ENCODE results near the gene ZDHHC8.

ZDHHC8 gene

DNA sequence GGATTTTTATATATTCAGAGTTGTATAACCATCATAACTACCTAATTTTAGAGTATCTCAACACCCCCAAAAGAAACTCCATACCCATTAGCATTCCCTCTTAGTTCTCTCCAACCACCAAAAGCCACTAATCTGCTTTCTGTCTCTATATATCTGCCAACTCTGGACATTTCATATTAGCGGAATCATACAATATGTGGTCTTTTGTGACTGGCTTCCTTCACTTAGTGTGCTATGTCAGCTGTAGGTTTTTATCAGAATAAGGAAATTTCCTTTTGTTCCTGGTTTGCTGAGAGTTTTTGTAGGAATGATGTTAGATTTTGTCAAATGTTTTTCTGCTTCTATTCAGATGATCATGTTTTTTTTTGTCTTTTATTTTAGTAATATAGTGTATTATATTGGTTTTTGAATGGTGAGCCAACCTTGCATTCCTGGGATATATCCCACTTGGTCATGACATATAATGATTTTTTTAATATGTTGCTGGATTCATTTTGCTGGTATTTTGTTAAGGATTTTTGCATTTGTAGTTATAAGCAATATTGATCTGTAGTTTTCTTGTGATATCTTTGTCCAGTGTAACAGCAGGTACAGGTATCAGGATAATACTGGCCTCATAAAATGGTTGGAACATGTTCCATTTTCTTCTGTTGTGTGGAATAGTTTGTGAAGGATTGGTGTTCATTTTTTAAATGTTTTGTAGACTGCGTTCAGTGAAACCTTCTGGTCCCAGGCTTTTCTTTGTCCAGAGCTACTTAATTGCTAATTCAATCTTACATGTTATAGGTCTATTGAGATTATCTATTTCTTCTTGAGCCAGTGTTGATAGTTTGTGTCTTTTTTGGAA is 34.8 kb upstream of the ZDHHC8 start:
- DNase-seq, result no peak

GRCh38 chr22:20099099-20099711 is 32.4 kb upstream of the ZDHHC8 start:
- DNase-seq, result no peak

DNA sequence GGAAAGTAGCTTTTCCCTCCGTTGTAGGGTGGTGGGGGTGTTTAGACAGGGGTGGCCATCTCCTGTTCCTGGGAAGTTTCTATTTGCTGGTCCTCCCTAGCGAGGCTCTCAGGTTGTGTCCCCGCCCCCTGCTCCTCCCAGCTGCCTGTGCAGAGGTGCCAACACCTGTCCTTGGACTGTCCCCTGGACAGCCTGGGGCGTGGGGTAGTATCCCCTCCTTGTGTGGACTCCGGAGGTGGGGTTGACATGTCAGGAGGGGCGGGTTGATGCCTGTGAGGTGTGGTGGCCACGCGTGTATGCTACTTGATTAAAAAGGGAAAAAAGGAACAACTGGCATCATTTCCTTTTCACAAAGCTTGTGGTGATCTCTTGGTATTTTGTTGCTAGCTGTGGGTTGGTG is 30.0 kb upstream of the ZDHHC8 start:
- DNase-seq, result no peak

- DNase-seq, result no peak
These were observed 29.3 kb upstream of the ZDHHC8 start for GRCh38 chr22:20102203-20102780.

- no peak for DNase-seq
These were observed 26.0 kb upstream of the ZDHHC8 start for GRCh38 chr22:20105456-20106204.

GRCh38 chr22:20106205-20106848 is 25.3 kb upstream of the ZDHHC8 start:
- no peak for DNase-seq

GRCh38 chr22:20106849-20107237 is 24.8 kb upstream of the ZDHHC8 start:
- DNase-seq, result no peak

DNA sequence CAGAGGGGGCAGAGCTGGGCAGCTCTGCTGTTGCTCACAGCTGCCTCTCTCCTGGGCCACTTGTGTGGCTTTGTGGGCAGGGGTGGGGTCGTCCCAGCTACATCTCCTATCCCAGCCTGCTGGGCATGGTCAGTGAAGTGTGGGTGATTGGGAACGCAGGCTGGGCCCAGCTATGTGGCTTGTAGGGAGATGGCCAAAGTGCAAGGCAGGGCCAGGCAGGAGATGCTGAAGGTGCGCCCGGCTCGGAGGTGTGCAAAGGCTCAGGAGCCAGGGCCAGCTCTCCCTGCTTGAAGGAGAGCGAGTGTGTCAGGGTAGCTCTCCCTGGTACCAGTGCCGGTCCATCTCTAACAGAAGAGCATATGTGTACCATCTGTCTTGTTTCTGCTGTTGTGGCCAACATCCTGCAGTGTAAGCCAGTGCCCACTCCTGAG is 24.1 kb upstream of the ZDHHC8 start:
- no peak for DNase-seq

GRCh38 chr22:20107951-20108756 is 23.4 kb upstream of the ZDHHC8 start:
- no peak for DNase-seq

GRCh38 chr22:20108757-20109230 is 22.8 kb upstream of the ZDHHC8 start:
- no peak for DNase-seq

GRCh38 chr22:20109411-20110358 is 21.9 kb upstream of the ZDHHC8 start:
- DNase-seq, result no peak

DNA sequence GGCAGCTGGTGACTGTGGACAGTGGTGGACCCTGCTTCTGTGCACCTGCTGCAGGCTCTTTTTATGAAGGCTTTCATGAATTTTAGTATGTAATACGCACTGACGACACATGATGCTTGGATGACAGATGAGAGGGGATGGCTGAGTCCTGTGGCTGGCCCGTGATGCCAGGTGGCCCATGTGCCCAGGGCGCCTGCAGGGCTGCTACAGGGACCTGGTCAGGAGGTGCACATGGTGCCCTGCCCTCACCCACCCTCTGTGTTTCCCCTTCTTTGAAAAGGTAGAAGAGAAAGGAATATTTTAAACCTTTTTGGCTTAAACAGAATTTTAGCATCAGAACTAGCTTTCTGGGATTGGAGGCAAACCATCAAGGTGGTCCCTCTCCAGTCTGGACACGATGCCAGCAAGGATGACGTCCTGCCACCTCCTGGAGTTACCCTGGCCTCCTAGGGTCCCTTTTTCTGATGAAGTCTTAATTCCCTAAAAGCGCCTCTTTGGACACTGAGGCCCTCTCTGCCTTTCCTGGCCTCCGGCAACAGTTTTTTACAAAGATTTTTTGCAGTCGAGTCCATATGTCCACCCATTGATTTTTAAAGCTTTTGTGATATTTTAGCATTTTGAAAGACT is 21.1 kb upstream of the ZDHHC8 start:
- DNase-seq, result no peak

- peak; percentile 80 for DNase-seq
These were observed 20.4 kb upstream of the ZDHHC8 start for GRCh38 chr22:20111045-20111688.

DNA sequence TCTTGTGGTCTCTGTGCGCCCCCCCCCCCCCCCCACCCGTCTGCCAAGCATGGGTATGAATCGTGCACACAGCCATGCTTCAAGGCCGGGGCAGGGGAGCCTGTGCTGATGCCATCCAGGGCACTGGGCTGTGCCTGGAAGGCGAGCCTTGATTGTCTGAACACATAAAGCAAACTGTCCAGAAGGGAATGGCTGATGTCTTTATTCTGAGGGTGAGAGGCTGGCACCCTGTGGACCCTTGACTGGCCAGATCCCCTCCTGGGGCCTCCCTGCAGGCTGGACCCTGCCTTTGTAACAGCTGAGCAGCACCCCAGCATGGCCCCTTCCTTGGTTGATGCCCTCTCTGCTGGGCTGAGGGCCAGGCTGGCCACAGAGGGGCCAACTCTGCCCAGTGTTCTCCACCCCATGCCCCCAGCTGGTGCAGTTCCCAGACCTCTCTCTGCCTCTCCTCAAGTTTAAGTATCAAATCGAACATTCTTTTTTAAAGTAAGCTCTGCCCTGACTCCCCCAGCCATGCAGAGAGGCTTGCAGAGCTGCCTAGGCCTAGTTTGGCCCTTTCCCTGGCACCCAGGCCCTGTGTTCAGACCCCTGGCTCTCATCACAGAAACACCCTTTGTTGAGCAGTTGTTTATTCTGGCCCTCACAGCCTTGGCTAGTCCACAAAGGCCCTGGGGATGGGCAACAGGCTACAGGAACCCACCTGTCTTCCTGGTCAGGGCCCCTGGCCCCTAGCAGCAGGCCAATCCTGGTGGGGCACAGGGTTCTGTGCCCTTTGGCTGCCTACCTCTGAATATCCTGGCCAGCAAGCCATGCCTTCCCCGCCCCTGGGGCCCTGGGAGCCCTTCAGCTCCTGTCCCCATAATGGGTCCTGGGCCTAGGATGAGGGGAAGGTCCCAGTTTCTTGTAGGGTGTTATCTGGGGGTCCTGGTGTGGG is 19.6 kb upstream of the ZDHHC8 start:
- DNase-seq, result no peak

- no peak for DNase-seq
These were observed 18.7 kb upstream of the ZDHHC8 start for GRCh38 chr22:20112623-20113511.

DNA sequence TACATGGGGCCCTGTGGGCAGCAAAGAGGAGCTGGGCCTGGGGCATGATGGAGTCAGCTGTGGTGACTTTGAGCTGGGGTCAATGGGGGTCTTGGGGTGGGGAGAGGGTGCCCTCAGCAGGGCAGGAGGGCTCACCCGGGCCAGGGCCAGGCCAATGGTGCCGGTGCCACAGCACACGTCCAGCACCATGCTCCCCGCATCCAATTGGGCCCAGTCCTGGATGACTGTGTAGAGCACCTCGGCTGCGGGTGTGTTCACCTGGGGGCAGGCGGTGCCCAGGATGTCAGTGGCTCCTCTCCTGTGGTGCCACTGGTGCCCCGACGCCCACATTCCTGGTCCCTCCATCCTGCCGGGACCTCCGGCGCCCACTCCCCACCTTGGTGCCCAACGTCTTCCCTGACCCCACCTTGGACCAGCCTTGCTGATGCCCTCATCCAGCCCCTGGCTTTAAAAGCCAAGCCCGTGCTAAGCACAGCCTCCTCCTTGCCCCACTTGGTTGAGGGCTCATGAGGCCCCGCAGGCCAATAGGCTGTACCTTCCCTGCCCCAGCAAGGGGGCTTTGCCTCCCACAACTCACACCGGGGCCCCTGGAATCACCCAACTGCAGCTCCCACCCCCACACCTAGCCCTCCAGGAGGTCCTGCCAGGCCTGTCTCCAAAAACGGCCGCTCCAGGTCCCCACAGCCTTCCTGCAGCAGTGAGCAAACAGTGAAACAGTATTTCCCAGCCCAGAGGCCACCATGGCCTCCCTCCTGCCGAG is 17.9 kb upstream of the ZDHHC8 start:
- no peak for DNase-seq
